Naive B cell (primary cell): ENCODE results near the gene FLNB. TPM values are rescaled to one million over a fixed set of nuclear protein-coding genes. Genes with fewer than 3 reads are reported as not detected.
A peak's percentile ranks its signal among the peaks of the same experiment; 100 is the strongest.
"Not testable (repeated sequence)": the region's sequence is repeated elsewhere in the genome, so short reads cannot be mapped to it uniquely, and the experiment has no call there.

Experiments used
- ATAC-seq, 2 donors: fragments of 150-1000 bp; cut with Tn5 transposase; 2 replicates each; pipeline ENCODE4 v1.10.0; 2021; ENCODE audit warnings: low read depth in 2 of 2, mild to moderate bottlenecking in 2 of 2, moderate library complexity in 2 of 2
- DNase-seq: peaks from one replicate; pipeline ENCODE4 v3.0.0; 2022
- H3K27ac Mint-ChIP-seq, 6 donors: one replicate each; pipeline ENCODE4 v1.8.0; 2020 to 2022; ENCODE audit warnings: mild to moderate bottlenecking in 6 of 6, mixed read lengths in 6 of 6, moderate library complexity in 5 of 6, inconsistent platforms in 2 of 6
- H3K27me3 Mint-ChIP-seq, 3 donors: one replicate each; pipeline ENCODE4 v1.8.0; 2021 to 2022; ENCODE audit warnings: mixed read lengths in 3 of 3, mild to moderate bottlenecking in 1 of 3
- H3K36me3 Mint-ChIP-seq, 2 donors: one replicate each; pipeline ENCODE4 v1.8.0; 2020 to 2022; ENCODE audit warnings: mixed read lengths in 2 of 2, inconsistent platforms in 1 of 2, mild to moderate bottlenecking in 1 of 2
- H3K4me1 Mint-ChIP-seq, 3 donors: one replicate each; pipeline ENCODE4 v1.8.0; 2020 to 2022; ENCODE audit warnings: mixed read lengths in 3 of 3, inconsistent platforms in 1 of 3, mild to moderate bottlenecking in 1 of 3, moderate library complexity in 1 of 3
- H3K4me3 Mint-ChIP-seq, 8 donors: one replicate each; pipeline ENCODE4 v1.8.0; 2020 to 2022; ENCODE audit warnings: mild to moderate bottlenecking in 8 of 8, mixed read lengths in 8 of 8, moderate library complexity in 8 of 8, inconsistent platforms in 2 of 8
- H3K9me3 Mint-ChIP-seq, 7 donors: one replicate each; pipeline ENCODE4 v1.8.0; 2020 to 2022; ENCODE audit warnings: mixed read lengths in 7 of 7, mild to moderate bottlenecking in 5 of 7, inconsistent platforms in 2 of 7, moderate library complexity in 1 of 7
- polyA plus RNA-seq, 6 donors: library from polyadenylated mRNA; unstranded; fragments of 300-500 nt; fragmentation: Illumina TruSeq; gene quantifications; one replicate each; pipeline ENCODE4 v1.2.3, GENCODE V29; 2021; ENCODE audit warnings: low read depth in 6 of 6

Gene FLNB
- polyA plus RNA-seq, 6 donors from 2014 or later, result 3.2 to 14.6 (median 9.7) TPM

DNA sequence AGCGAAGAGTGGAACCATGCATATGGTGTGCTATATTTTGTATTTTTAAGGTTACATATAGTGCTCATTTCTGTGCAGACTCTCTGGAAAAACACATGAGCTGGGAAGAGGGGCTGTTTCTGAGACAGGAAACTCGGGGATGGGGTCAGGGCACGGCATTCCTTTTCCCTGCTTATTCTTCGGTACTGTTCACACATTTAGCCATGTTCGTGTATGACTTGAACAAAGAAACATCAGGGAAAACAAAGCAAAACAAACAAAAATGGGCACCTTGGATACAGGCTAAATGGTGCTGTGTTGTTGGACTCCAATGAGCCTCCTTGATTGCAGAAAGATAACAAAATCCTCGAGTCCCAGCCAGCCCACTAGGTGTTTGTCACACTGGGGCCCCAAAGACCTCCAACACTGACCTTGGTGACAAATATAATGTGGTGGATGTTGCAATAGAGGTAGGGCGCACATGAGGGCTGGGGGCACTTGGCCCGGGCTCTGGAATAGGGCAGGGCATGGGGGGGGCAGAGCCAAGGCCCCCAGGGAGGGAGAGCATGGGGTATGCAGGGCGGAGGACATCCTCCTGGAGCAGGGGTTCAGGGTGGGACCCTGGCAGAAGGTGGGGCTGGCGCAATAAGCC, 183.3 kb downstream of the FLNB start:
- no peak for DNase-seq
- no peak for ATAC-seq
- Mint-ChIP-seq H3K36me3 (peaks cover 10 to 16% of the 10 kb centered on the region in 2 donors), H3K9me3 (peaks cover 0 to 5% (median under 1%) of the 10 kb centered on the region in 7 donors), H3K4me3 (no peak overlapping the region), H3K4me1 (peaks cover under 1 to 15% (median 4%) of the 10 kb centered on the region in 3 donors), H3K27me3 (no peaks in the 10 kb centered on the region), H3K27ac (peak overlapping the region in 3 of 6 donors; percentile 3 to 37 (median 35))

DNA sequence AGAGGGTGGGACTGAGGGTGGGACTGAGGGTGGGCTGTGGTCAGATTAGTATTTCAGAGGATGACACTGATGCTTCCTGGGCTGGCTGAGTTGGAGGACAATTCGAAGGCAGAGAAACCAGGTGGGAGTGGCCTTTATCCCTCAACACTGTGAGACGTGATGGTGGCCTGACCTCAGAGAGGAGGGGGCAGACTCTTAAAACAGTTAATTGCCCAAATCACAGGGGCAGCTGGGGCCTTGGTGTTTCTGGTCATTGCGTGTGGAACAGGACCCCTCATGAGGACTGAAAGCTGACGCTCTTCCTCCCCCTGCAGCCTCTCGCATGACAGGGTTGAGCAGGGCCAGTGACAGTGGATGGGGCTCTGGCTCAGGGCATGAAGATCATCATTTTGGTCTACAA, 183.8 kb downstream of the FLNB start:
- Mint-ChIP-seq H3K4me1 (peaks cover 6 to 21% (median 10%) of the 10 kb centered on the region in 3 donors), H3K4me3 (peak overlapping the region in 2 of 8 donors; percentile 15 to 41), H3K27ac (peak overlapping the region in 5 of 6 donors; percentile 4 to 85 (median 52)), H3K9me3 (peaks cover 0 to 7% (median 3%) of the 10 kb centered on the region in 7 donors), H3K27me3 (no peaks in the 10 kb centered on the region), H3K36me3 (peaks cover 10 to 21% of the 10 kb centered on the region in 2 donors)
- DNase-seq (no peak), ATAC-seq (no peak)

DNA sequence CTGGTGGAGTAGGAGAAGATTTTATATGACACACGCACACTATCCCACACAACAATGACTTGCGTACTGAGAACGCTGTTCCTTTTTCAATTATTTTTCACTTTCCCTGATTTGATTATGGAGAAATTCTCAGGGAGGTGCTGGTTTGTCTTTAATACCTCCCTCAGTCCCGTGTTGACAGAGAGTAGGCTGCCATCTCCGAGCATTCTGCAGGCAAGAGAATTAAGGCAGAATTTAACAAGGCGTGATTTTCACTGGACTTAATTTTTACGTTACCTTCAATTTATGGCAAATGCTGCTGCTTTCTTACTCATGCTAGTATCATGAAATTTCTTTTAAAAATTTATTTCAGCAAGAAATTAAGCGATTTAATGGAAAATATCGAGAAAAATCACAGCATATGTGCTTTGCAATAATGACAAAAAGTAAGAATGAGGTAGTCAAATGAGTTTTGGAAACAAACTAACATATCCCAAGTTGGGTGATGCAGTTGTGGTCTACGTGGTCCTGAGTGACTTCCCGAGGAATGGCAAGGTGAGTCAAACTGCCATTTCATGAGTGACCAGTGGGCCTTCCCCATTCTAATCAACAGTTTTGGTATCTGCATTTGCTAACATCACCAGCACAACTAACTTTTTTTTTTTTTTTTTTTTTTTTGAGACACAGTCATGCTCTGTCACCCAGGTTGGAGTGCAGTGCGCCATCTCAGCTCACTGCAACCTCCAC, 185.6 kb downstream of the FLNB start:
- peaks cover 21 to 32% (median 23%) of the 10 kb centered on the region in 3 donors for H3K4me1 Mint-ChIP-seq
- no peaks in the 10 kb centered on the region for H3K27me3 Mint-ChIP-seq
- peaks cover 10 to 21% of the 10 kb centered on the region in 2 donors for H3K36me3 Mint-ChIP-seq
- H3K27ac Mint-ChIP-seq, result peak overlapping the region in 4 of 6 donors; percentile 32 to 93 (median 40)
- ATAC-seq, result no peak
- peaks cover 0 to 7% (median 3%) of the 10 kb centered on the region in 7 donors for H3K9me3 Mint-ChIP-seq
- no peak overlapping the region for H3K4me3 Mint-ChIP-seq
- no peak for DNase-seq

DNA sequence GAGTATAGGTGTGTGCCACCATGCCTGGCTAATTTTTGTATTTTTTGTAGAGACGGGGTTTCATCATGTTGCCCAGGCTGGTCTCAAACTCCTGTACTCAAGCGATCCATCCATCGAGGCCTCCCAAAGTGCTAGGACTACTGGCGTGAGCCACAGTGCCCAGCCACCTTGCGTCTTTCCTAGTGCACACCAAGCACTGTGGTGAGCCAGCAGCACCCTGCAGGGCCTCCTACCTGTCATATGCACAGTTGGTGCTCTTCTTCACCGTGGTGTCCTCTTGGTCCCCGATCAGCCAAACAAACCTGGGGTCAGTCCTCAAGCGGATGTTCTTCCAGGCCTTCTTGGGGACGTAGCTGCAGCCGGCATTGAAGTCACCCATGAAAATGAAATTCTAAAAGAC, 189.4 kb downstream of the FLNB start:
- Mint-ChIP-seq H3K4me1 (peaks cover 44 to 65% (median 50%) of the 10 kb centered on the region in 3 donors), H3K36me3 (peaks cover 4 to 16% of the 10 kb centered on the region in 2 donors), H3K4me3 (peak overlapping the region in 5 of 8 donors; percentile 42 to 86 (median 75)), H3K27me3 (no peaks in the 10 kb centered on the region), H3K27ac (peak overlapping the region; percentile 71 to 98 (median 94)), H3K9me3 (peaks cover 0 to 7% (median 4%) of the 10 kb centered on the region in 7 donors)
- DNase-seq, result no peak
- ATAC-seq, result no peak

DNA sequence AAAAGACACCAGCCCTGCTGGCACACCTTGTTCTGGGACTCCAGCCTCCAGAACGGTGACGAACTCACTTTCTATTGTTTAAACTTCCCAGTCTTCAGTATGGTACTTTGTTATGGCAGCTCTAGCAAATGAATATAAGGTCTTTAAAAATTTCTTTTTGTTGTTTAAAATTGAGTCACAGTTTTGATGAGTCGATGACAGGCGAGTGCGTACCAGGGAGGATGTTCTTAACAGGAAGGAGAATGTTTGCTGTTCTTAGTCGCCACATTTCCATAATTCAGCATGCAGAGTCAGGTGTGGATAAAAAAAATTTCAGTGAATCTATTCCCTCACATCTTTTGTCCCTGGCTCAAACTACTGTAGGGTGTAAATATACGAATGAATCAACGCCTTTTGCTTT, 190.1 kb downstream of the FLNB start:
- Mint-ChIP-seq H3K27ac (peak overlapping the region; percentile 71 to 98 (median 94)), H3K4me3 (peak overlapping the region in 7 of 8 donors; percentile 12 to 86 (median 56)), H3K9me3 (peaks cover 0 to 10% (median 4%) of the 10 kb centered on the region in 7 donors), H3K36me3 (peaks cover 0 to 12% of the 10 kb centered on the region in 2 donors), H3K27me3 (no peaks in the 10 kb centered on the region), H3K4me1 (peaks cover 49 to 73% (median 57%) of the 10 kb centered on the region in 3 donors)
- no peak for ATAC-seq
- DNase-seq, result no peak

DNA sequence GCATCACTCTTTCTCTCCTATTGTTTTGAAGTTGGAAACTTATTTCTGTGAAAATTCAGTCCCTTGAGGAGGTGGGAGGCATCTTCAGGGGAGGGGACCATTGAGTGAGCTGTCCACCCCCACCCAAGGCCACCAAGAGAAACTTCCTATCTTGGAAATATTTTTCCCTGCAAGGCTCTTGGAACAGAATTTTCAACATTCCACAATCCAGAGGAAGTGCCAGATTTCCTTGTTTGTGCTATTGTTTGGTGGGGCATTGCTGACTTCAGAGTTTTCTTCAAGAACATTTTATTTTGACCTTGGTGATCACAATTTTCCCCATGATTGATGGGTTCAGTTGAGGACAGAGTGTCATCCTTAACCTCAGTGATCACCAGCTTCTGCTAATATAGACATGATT, 190.6 kb downstream of the FLNB start:
- Mint-ChIP-seq H3K4me3 (peak overlapping the region in 7 of 8 donors; percentile 42 to 86 (median 56)), H3K27ac (peak overlapping the region in 5 of 6 donors; percentile 28 to 97 (median 92)), H3K36me3 (peaks cover 0 to 8% of the 10 kb centered on the region in 2 donors), H3K27me3 (no peaks in the 10 kb centered on the region), H3K4me1 (peaks cover 49 to 77% (median 62%) of the 10 kb centered on the region in 3 donors), H3K9me3 (peaks cover 0 to 10% (median 4%) of the 10 kb centered on the region in 7 donors)
- no peak for ATAC-seq
- DNase-seq, result no peak

DNA sequence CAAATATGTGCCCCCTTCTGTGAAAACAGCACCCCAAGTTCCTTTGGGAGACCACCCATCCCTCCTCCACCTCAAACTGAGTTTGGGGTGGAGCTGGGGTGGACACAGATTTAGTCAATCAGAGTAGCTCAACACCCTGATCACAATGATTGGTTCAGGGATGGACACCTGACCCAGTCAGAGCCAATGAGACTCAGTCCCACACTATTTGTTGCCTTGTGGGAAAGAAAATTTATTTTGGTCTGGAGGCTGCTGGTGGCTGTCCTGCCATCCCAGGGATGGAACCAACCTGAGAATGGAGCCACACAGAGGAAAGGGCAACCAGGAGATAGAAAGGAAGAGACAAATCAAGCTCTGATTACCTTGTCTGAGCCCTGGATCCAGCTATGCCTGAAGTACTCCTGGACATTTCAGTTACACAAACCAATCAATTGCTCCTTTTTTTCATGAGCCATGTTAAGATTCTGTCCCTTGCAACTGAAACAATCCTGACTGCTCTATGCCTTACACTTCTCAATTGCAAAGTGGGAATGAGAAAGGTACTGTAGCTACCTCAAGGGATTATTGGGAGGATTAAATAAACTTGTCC, 192.0 kb downstream of the FLNB start:
- Mint-ChIP-seq H3K36me3 (peaks cover 0 to 5% of the 10 kb centered on the region in 2 donors), H3K27me3 (no peaks in the 10 kb centered on the region), H3K4me1 (peaks cover 49 to 82% (median 63%) of the 10 kb centered on the region in 3 donors), H3K27ac (peak overlapping the region; percentile 74 to 97 (median 95)), H3K4me3 (peak overlapping the region; percentile 67 to 92 (median 85)), H3K9me3 (peaks cover 0 to 10% (median 0%) of the 10 kb centered on the region in 7 donors)
- no peak for DNase-seq
- ATAC-seq, result no peak

DNA sequence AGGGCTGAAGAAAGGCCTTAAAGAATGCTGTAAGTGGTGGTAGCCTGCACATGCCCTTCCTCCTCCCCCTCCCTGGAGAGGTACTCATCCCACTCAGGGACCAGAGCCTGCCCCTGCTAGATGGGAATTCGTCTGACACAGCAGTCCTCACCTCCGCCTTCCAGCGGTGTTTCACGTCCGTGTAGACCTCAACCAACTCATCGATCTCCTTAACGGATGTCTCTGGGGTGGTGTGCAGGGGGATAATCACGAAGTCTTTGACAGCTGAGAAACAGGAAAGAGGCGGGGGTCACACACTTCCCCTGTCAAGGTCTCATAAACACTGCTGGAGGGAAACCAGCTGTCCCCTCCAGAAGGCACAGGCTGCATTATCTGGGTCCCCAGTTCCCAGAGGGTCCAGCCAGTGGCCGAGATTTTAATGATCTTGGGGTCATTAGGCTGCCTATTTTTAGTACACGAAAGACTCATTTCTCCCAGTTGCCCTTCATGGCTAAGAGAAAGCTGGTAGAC, 192.7 kb downstream of the FLNB start:
- H3K27me3 Mint-ChIP-seq, result no peaks in the 10 kb centered on the region
- H3K27ac Mint-ChIP-seq, result peak overlapping the region; percentile 74 to 97 (median 95)
- H3K4me1 Mint-ChIP-seq, result peaks cover 53 to 81% (median 69%) of the 10 kb centered on the region in 3 donors
- peak; percentile 43 for DNase-seq
- peaks cover 0 to 5% of the 10 kb centered on the region in 2 donors for H3K36me3 Mint-ChIP-seq
- ATAC-seq, result peak; percentile 6 to 8
- peaks cover 0 to 10% (median 0%) of the 10 kb centered on the region in 7 donors for H3K9me3 Mint-ChIP-seq
- H3K4me3 Mint-ChIP-seq, result peak overlapping the region; percentile 67 to 92 (median 85)

DNA sequence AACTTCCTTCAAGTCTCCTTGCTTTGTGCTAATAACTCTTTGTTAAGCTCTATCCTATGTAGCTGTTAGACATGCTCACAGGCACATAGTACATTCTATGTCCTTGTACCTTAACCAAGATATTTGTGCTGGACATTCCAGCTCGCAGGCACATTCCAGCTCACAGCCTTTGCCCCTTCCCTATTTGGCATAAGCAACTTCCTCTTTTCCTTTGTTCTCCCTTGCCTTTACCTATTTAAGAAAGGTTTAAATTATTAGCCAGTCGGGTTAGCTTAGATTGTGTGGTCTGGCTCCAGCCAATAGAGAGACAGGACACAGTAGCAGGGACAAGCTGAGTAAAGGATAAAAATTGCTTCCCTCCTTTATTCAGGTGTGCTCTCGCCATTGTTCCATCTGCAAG, 193.2 kb downstream of the FLNB start:
- H3K4me1 Mint-ChIP-seq, result peaks cover 52 to 79% (median 72%) of the 10 kb centered on the region in 3 donors
- not testable (repeated sequence) for H3K9me3 Mint-ChIP-seq, H3K36me3 Mint-ChIP-seq, ATAC-seq, DNase-seq, H3K27me3 Mint-ChIP-seq
- peak overlapping the region; percentile 2 to 97 (median 84) for H3K27ac Mint-ChIP-seq
- H3K4me3 Mint-ChIP-seq, result peak overlapping the region; percentile 42 to 92 (median 78)

DNA sequence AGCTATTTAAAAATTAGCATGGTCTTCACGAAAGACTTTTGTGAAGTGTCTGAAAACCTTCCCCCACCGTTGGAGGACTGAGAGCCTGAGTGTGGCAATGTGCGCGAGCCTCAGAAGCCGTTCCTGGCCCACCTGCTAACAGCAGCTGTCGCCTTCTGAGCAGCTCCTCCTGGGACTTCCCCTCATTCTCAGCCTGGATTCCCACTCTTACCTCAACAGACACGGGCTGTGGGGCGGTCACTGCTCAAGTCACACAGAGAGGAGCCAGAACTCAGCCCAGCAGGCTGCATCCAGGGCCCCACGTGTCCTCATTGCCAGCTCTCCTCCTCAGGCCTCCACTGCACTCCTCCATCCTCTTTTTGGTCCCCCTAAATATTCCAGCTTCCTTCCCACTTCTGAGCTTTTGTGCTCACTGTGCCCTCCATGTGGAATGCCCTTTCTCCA, 194.7 kb downstream of the FLNB start:
- peak; percentile 83 to 84 for ATAC-seq
- no peaks in the 10 kb centered on the region for H3K27me3 Mint-ChIP-seq
- H3K27ac Mint-ChIP-seq, result peak overlapping the region in 4 of 6 donors; percentile 64 to 91 (median 84)
- H3K9me3 Mint-ChIP-seq, result peaks cover 0 to 7% (median 0%) of the 10 kb centered on the region in 7 donors
- no peaks in the 10 kb centered on the region for H3K36me3 Mint-ChIP-seq
- peaks cover 41 to 64% (median 60%) of the 10 kb centered on the region in 3 donors for H3K4me1 Mint-ChIP-seq
- peak overlapping the region in 7 of 8 donors; percentile 52 to 83 (median 74) for H3K4me3 Mint-ChIP-seq
- DNase-seq, result peak; percentile 46

DNA sequence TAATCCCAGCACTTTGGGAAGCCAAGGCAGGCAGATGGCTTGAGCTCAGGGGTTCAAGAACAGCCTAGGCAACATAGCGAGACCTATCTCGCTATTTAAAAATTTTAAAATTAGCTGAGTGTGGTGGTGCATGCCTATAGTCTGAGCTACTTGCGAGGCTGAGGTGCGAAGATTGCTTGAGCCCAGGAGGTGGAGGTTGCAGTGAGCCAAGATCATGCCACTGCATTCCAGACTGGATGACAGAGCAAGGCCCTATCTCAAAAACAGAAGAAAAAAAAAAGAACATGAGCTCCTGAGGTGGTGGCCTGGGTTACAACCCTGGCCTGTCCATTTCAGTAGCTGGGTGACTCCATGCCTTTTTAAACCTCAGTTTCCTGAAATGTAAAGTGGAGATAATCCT, 195.3 kb downstream of the FLNB start:
- H3K4me3 Mint-ChIP-seq, result peak overlapping the region in 6 of 8 donors; percentile 52 to 83 (median 77)
- no peak for DNase-seq
- no peaks in the 10 kb centered on the region for H3K36me3 Mint-ChIP-seq
- peaks cover 0 to 7% (median 0%) of the 10 kb centered on the region in 7 donors for H3K9me3 Mint-ChIP-seq
- H3K27ac Mint-ChIP-seq, result peak overlapping the region; percentile 58 to 85 (median 74)
- H3K4me1 Mint-ChIP-seq, result peaks cover 35 to 58% (median 54%) of the 10 kb centered on the region in 3 donors
- no peaks in the 10 kb centered on the region for H3K27me3 Mint-ChIP-seq
- ATAC-seq, result no peak

DNA sequence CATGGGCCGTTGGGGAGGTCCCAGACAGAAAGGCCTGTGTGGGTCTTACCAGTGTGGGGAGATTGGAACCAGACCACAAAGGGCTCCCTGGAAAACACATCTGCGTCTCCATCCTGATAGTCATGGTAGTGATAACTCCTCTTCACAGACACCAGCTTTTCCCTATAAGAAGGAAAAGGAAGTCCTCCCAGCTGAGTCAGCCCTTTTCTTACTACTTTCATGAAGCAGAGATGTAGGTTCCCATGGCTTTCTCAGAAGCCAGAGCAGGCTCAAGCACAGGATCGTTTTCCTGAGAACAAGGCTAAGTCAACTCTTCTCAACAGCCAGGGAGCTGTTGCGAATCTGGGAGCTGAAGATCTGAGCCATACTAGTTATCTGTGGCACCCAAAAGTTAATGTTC, 196.5 kb downstream of the FLNB start:
- no peak for DNase-seq
- H3K27me3 Mint-ChIP-seq, result no peaks in the 10 kb centered on the region
- peak overlapping the region in 5 of 6 donors; percentile 23 to 86 (median 51) for H3K27ac Mint-ChIP-seq
- H3K36me3 Mint-ChIP-seq, result no peaks in the 10 kb centered on the region
- ATAC-seq, result no peak
- peaks cover 27 to 53% (median 50%) of the 10 kb centered on the region in 3 donors for H3K4me1 Mint-ChIP-seq
- peaks cover 0 to 7% (median 0%) of the 10 kb centered on the region in 7 donors for H3K9me3 Mint-ChIP-seq
- H3K4me3 Mint-ChIP-seq, result no peak overlapping the region

DNA sequence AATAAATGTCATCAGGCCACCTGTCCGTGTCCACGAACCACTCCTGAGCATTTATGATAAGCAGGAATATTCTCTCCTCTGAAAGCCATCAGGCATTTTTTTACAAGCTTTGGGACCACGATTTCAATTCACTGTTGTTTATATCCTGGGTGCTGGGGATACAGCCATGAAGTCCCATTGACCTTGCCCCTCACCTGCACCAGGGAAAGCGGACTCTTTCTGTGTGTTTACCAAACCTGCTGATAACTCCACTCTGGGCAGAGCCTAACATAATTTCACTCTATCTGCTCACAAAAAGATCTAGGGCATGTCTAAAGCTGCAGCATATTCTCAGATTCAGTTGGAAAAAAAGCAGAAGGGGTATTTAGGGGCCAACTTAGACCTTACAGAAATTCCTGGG, 197.8 kb downstream of the FLNB start:
- Mint-ChIP-seq H3K9me3 (peaks cover 0 to 7% (median 0%) of the 10 kb centered on the region in 7 donors), H3K27me3 (no peaks in the 10 kb centered on the region), H3K36me3 (no peaks in the 10 kb centered on the region), H3K4me1 (peaks cover 23 to 50% (median 47%) of the 10 kb centered on the region in 3 donors), H3K27ac (peak overlapping the region in 2 of 6 donors; percentile 38 to 68), H3K4me3 (no peak overlapping the region)
- ATAC-seq (no peak), DNase-seq (no peak)
